WTC11 (cell line): ENCODE data around the gene RREB1.

Source experiments
- CTCF ChIP-seq: fragments of 200-600 bp; IDR thresholded peaks from 2 replicates; pipeline ENCODE4 v1.8.0; 2022; ENCODE audit warnings: antibody characterized with exemption
- GABPB1 ChIP-seq: sonication (generic); formaldehyde crosslinking; IDR thresholded peaks from 2 replicates; pipeline ENCODE4 v1.8.1; 2023; ENCODE audit warnings: mild to moderate bottlenecking, missing genetic modification reagents
- JUN ChIP-seq: sonication (generic); formaldehyde crosslinking; IDR thresholded peaks from 2 replicates; pipeline ENCODE4 v1.8.0; 2023; ENCODE audit warnings: mild to moderate bottlenecking, missing genetic modification reagents
- NR2C2 ChIP-seq: sonication (generic); formaldehyde crosslinking; IDR thresholded peaks from 2 replicates; pipeline ENCODE4 v1.8.0; 2022; ENCODE audit warnings: mild to moderate bottlenecking, missing genetic modification reagents
- SP1 ChIP-seq: sonication (generic); formaldehyde crosslinking; conservative IDR thresholded peaks from 2 replicates; pipeline ENCODE4 v1.8.1; 2022; ENCODE audit warnings: missing genetic modification reagents
- TEAD4 ChIP-seq: sonication (generic); formaldehyde crosslinking; IDR thresholded peaks from 2 replicates; pipeline ENCODE4 v1.8.0; 2022; ENCODE audit warnings: mild to moderate bottlenecking, missing genetic modification reagents
- ZBTB43 ChIP-seq: sonication (generic); formaldehyde crosslinking; IDR thresholded peaks from 2 replicates; pipeline ENCODE4 v1.8.1; 2023; ENCODE audit warnings: mild to moderate bottlenecking, missing genetic modification reagents
- TF ChIP-seq, protein P1 (sequence below): sonication (generic); formaldehyde crosslinking; IDR thresholded peaks from 2 replicates; pipeline ENCODE4 v1.8.0; 2023; ENCODE audit warnings: mild to moderate bottlenecking, missing genetic modification reagents
- TF ChIP-seq, protein P2 (sequence below): sonication (generic); formaldehyde crosslinking; IDR thresholded peaks from 2 replicates; pipeline ENCODE4 v1.8.0; 2022; ENCODE audit warnings: mild to moderate bottlenecking, missing genetic modification reagents
- TF ChIP-seq, protein P3 (sequence below): sonication (generic); formaldehyde crosslinking; IDR thresholded peaks from 2 replicates; pipeline ENCODE4 v1.8.1; 2022; ENCODE audit warnings: low read depth, missing genetic modification reagents, borderline replicate concordance

DNA sequence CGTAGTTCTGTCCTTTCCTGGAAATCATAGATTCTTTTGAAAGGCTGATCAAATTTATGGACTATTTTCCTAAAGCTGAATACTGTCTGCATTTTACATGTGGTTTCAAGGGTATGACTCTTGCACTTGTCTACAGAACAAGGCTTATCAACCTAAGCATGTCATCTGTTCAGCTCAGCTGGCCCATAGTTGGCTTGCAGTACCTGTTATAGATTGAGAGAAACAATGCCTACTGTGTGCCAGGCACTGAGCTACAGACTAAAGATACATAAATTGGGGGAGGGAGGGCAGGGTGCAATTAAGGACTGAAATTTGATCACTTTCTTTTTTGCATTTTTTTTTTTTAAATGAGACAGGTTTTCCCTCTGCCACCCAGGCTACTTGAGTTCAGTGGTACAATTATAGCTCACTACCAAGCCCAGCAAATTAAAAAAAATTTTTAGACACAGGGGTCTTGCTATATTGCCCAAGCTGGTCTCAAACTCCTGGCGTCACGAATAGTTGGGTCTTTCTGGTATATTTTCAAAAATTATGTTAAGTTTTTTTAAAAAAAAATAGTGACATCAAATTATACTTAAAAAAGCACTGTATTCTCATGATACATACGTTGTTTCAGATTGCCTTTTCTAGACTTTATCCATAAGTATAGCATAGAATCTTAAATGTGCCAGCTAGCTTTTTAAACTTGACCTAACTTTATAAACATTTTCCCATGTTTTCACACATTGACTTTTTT is 52.2 kb downstream of the RREB1 start:
- TF ChIP-seq CTCF = no peak
- no peak for TF ChIP-seq SP1 (CRISPR knock-in tag)
- no peak for TF ChIP-seq NR2C2 (CRISPR knock-in tag)
- TF ChIP-seq, protein P1, sequence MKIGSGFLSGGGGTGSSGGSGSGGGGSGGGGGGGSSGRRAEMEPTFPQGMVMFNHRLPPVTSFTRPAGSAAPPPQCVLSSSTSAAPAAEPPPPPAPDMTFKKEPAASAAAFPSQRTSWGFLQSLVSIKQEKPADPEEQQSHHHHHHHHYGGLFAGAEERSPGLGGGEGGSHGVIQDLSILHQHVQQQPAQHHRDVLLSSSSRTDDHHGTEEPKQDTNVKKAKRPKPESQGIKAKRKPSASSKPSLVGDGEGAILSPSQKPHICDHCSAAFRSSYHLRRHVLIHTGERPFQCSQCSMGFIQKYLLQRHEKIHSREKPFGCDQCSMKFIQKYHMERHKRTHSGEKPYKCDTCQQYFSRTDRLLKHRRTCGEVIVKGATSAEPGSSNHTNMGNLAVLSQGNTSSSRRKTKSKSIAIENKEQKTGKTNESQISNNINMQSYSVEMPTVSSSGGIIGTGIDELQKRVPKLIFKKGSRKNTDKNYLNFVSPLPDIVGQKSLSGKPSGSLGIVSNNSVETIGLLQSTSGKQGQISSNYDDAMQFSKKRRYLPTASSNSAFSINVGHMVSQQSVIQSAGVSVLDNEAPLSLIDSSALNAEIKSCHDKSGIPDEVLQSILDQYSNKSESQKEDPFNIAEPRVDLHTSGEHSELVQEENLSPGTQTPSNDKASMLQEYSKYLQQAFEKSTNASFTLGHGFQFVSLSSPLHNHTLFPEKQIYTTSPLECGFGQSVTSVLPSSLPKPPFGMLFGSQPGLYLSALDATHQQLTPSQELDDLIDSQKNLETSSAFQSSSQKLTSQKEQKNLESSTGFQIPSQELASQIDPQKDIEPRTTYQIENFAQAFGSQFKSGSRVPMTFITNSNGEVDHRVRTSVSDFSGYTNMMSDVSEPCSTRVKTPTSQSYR = no peak
- TF ChIP-seq, protein P2, sequence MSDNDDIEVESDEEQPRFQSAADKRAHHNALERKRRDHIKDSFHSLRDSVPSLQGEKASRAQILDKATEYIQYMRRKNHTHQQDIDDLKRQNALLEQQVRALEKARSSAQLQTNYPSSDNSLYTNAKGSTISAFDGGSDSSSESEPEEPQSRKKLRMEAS (CRISPR knock-in tag) = no peak
- TF ChIP-seq, protein P3, sequence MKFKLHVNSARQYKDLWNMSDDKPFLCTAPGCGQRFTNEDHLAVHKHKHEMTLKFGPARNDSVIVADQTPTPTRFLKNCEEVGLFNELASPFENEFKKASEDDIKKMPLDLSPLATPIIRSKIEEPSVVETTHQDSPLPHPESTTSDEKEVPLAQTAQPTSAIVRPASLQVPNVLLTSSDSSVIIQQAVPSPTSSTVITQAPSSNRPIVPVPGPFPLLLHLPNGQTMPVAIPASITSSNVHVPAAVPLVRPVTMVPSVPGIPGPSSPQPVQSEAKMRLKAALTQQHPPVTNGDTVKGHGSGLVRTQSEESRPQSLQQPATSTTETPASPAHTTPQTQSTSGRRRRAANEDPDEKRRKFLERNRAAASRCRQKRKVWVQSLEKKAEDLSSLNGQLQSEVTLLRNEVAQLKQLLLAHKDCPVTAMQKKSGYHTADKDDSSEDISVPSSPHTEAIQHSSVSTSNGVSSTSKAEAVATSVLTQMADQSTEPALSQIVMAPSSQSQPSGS (CRISPR knock-in tag) = no peak
- no peak for TF ChIP-seq GABPB1
- TF ChIP-seq ZBTB43 (CRISPR knock-in tag) = no peak
- TF ChIP-seq JUN (CRISPR knock-in tag) = no peak
- TF ChIP-seq TEAD4 (CRISPR knock-in tag) = no peak
